Erythroblast (primary cell): ENCODE data around the gene ATRNL1.
"Not testable (repeated sequence)": the region's sequence is repeated elsewhere in the genome, so short reads cannot be mapped to it uniquely, and the experiment has no call there.

ENCODE experiments used
- GATA1 ChIP-seq: IDR thresholded peaks from 2 replicates; pipeline ENCODE4 v1.6.1; 2011; ENCODE audit warnings: low read depth, mild to moderate bottlenecking, control low read depth, low read length, moderate library complexity
- POLR2A ChIP-seq: IDR thresholded peaks from 2 replicates; pipeline ENCODE4 v1.6.1; 2011; ENCODE audit warnings: mild to moderate bottlenecking, low read length

- TF ChIP-seq POLR2A, GATA1: not testable (repeated sequence)
Measured at GRCh38 chr10:115253765-115254164, 160.6 kb downstream of the ATRNL1 start.
